Measurements from ENCODE around the gene OSGIN1. TPM values are rescaled to one million over a fixed set of nuclear protein-coding genes. Genes with fewer than 3 reads are reported as not detected.

The OSGIN1 gene
- polyA plus RNA-seq, 2 donors: 6.0 to 8.3 TPM

DNA sequence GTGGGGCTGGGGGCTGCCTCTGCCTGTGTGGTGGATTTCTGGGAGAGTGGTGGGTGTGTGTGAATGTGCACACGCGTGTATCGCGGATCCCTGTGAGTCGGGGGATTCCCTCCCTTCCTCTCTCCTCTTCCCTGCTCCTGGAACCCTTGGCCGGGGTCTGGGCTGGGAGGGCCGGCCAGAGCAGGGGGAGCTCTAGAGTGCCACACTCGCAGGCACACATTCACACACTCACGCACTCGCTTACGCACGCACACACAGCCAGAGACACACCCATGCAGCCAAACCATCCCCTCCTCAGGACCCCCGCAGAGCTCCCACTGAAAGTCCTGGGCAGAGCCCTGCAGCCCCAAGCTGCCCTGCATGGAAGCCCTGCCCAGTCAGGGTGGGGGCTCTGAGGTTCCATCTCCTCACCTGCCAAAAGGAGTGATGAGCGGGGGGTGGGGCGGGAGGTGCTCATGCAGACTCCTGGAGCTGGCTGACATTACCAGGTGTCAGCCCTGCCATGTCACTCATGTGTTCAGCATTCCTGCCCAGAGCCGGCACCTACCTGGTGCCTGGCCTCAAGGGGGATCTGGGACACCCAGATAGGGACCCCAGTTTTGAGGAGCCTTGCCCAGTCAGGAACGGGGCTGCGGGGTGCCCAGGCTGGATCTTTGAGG lies 16.9 kb downstream of the OSGIN1 start:
- H3K36me3 ChIP-seq (ENCODE audit: control insufficient read depth in 2 of 2, insufficient read depth in 2 of 2, low read length in 1 of 2): peaks cover 0 to 7% of the 10 kb centered on the region in 2 donors
- no peaks in the 10 kb centered on the region for H3K4me1 ChIP-seq (ENCODE audit: control insufficient read depth in 2 of 2, insufficient read depth in 2 of 2, low read length in 1 of 2)
- WGBS, 2 donors: 53 to 64% methylated on average over 16 to 18 of the region's 18 CpGs
- H3K9me3 ChIP-seq (ENCODE audit: control insufficient read depth in 2 of 2, insufficient read depth in 1 of 2, low read depth in 1 of 2, low read length in 1 of 2): no peaks in the 10 kb centered on the region
- H3K27ac ChIP-seq (ENCODE audit: low read depth in 2 of 2, low read length in 1 of 2): no peak overlapping the region
- no peaks in the 10 kb centered on the region for H3K27me3 ChIP-seq (ENCODE audit: control insufficient read depth in 1 of 2, insufficient read depth in 2 of 2, low read length in 2 of 2)
- H3K4me3 ChIP-seq (ENCODE audit: low read depth in 1 of 2, low read length in 2 of 2): no peak overlapping the region

DNA sequence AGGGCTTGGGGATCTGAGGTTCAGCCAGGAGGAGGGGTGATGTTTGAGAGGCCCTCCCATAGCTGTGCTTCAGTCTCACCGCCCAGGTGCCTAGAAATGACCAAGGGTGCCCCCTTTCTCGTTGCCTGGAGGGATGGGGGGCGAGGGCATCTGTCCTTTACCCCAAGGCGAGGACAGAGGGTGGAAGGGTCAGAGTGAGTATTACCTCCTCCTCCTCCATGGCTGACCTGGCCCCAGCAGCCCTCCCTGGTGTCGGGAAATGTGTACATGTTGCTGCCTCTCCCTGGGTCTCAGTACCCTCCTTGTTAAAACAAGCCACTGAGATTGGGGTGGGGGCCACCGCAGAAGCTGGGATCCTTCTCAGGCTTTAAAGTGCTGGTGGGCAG lies 17.4 kb downstream of the OSGIN1 start:
- Histone ChIP-seq H3K4me3 (ENCODE audit: low read depth in 1 of 2, low read length in 2 of 2) (no peak overlapping the region), H3K9me3 (ENCODE audit: control insufficient read depth in 2 of 2, insufficient read depth in 1 of 2, low read depth in 1 of 2, low read length in 1 of 2) (no peaks in the 10 kb centered on the region), H3K36me3 (ENCODE audit: control insufficient read depth in 2 of 2, insufficient read depth in 2 of 2, low read length in 1 of 2) (peaks cover 0 to 3% of the 10 kb centered on the region in 2 donors), H3K27ac (ENCODE audit: low read depth in 2 of 2, low read length in 1 of 2) (no peak overlapping the region), H3K27me3 (ENCODE audit: control insufficient read depth in 1 of 2, insufficient read depth in 2 of 2, low read length in 2 of 2) (no peaks in the 10 kb centered on the region), H3K4me1 (ENCODE audit: control insufficient read depth in 2 of 2, insufficient read depth in 2 of 2, low read length in 1 of 2) (no peaks in the 10 kb centered on the region)
- 78 to 80% methylated on average over 6 of the region's 6 CpGs for WGBS, 2 donors

DNA sequence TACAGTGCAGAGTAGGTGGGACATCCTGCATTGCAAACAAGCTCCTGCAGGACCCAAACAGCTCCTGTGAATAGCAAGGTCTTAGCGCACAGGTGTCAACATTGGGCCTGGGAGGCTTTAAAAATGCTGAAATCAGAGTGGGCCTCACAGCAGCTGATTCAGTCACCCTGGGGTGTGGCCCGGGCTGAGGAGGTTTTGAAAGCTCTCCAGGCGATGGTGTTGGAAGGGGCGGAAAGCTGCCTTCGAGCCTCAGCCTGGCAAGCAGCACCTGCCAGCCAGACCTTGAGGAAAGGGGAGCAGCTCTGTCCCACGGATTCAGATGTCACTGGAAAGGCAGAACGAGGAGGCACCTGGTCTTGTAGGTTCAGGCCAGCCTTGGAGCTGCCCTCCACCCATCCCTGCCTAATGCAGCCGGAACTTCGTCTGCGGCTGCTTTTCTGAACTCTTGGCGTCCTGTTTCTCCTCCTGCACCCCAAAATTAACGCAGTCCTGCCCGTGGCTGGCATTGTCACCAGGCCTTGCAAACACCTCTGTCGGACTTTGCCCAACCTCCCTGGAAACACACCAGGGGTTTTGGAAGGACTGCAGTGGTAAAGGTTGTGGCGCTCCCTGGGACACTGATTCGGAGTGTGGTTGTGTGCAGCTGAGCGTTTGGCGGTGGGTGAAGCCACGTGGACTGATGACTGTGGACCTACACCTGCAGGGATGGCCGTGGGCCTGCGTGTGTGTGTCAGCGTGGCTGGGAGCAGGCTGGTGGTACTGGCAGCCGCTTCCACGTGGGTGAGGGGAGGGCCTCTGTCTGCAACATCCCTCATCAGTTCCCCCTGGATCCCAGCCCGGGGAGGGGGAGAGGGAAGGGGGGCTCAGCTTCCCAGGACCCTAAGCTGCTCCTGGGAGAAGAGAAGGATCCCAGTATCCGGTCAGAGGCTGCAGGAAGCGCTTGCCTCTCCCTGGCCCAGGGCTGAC lies 18.4 kb downstream of the OSGIN1 start:
- Histone ChIP-seq H3K27ac (ENCODE audit: low read depth in 2 of 2, low read length in 1 of 2) (no peak overlapping the region), H3K4me1 (ENCODE audit: control insufficient read depth in 2 of 2, insufficient read depth in 2 of 2, low read length in 1 of 2) (no peaks in the 10 kb centered on the region), H3K36me3 (ENCODE audit: control insufficient read depth in 2 of 2, insufficient read depth in 2 of 2, low read length in 1 of 2) (no peaks in the 10 kb centered on the region), H3K9me3 (ENCODE audit: control insufficient read depth in 2 of 2, insufficient read depth in 1 of 2, low read depth in 1 of 2, low read length in 1 of 2) (no peaks in the 10 kb centered on the region), H3K4me3 (ENCODE audit: low read depth in 1 of 2, low read length in 2 of 2) (no peak overlapping the region), H3K27me3 (ENCODE audit: control insufficient read depth in 1 of 2, insufficient read depth in 2 of 2, low read length in 2 of 2) (no peaks in the 10 kb centered on the region)
- 67 to 68% methylated on average over 27 of the region's 27 CpGs for WGBS, 2 donors

DNA sequence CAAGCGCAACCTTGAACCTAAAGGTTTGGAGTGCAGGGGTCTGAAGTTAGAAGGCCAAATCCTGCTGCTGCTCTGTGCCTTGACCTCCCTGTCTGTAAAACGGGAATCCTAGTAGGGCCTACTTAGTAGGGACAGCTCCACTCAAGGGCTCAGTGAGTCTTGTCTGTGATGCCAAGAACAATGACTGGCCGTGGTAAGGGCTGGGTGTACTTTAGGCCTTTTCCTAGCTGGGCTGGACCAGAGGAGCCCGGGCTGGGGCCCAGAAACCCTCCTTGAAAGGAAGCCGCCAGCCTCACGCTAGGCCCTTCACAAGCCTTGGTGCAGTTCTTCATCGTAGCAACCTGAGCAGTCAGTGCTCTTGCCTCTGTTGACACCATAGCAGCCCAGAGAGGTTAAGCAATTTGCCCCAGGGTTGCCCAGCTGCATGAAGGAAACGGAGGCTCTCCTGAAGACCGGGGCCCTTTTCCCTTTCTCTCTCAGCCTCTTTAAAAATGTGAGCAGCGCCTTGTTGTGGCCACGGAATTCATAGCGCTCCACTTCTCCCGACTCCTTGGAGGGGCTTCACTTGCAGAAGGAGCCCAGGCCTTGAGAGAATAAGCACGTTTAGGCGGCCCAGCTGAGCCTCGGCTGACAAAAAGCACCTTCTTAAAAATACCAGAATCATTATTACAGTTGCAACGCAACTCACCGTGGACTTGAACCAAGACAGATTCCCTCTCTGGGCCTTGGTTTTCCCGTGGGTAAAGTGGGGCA lies 19.4 kb downstream of the OSGIN1 start:
- no peaks in the 10 kb centered on the region for H3K27me3 ChIP-seq (ENCODE audit: control insufficient read depth in 1 of 2, insufficient read depth in 2 of 2, low read length in 2 of 2)
- no peaks in the 10 kb centered on the region for H3K9me3 ChIP-seq (ENCODE audit: control insufficient read depth in 2 of 2, insufficient read depth in 1 of 2, low read depth in 1 of 2, low read length in 1 of 2)
- no peaks in the 10 kb centered on the region for H3K4me1 ChIP-seq (ENCODE audit: control insufficient read depth in 2 of 2, insufficient read depth in 2 of 2, low read length in 1 of 2)
- H3K36me3 ChIP-seq (ENCODE audit: control insufficient read depth in 2 of 2, insufficient read depth in 2 of 2, low read length in 1 of 2): no peaks in the 10 kb centered on the region
- WGBS, 2 donors: 82 to 83% methylated on average over 19 of the region's 19 CpGs
- H3K4me3 ChIP-seq (ENCODE audit: low read depth in 1 of 2, low read length in 2 of 2): no peak overlapping the region
- no peak overlapping the region for H3K27ac ChIP-seq (ENCODE audit: low read depth in 2 of 2, low read length in 1 of 2)

DNA sequence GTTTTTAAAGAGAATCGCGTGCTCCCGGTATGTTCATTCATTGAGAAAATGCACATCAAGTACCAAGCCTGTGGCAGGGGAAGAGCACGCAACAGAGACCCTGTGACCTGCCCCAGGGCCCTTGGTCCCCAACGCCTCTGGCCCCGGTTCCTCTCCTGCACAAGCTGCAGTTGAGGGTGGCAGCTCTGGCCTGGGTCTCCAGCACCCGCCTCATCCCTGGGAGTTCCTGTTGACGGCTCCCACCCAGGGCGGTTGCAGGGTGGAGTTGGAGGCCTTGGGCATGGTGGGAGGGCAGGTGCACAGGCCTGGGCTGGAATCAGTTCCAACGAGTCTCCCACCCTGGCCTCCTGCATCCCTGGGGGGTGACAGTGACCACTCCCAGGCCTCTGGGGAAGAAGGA lies 20.0 kb downstream of the OSGIN1 start:
- H3K36me3 ChIP-seq (ENCODE audit: control insufficient read depth in 2 of 2, insufficient read depth in 2 of 2, low read length in 1 of 2): no peaks in the 10 kb centered on the region
- H3K4me3 ChIP-seq (ENCODE audit: low read depth in 1 of 2, low read length in 2 of 2): no peak overlapping the region
- WGBS, 2 donors: 76 to 82% methylated on average over 10 of the region's 10 CpGs
- no peaks in the 10 kb centered on the region for H3K27me3 ChIP-seq (ENCODE audit: control insufficient read depth in 1 of 2, insufficient read depth in 2 of 2, low read length in 2 of 2)
- H3K9me3 ChIP-seq (ENCODE audit: control insufficient read depth in 2 of 2, insufficient read depth in 1 of 2, low read depth in 1 of 2, low read length in 1 of 2): peaks cover 0 to 1% of the 10 kb centered on the region in 2 donors
- no peak overlapping the region for H3K27ac ChIP-seq (ENCODE audit: low read depth in 2 of 2, low read length in 1 of 2)
- no peaks in the 10 kb centered on the region for H3K4me1 ChIP-seq (ENCODE audit: control insufficient read depth in 2 of 2, insufficient read depth in 2 of 2, low read length in 1 of 2)

DNA sequence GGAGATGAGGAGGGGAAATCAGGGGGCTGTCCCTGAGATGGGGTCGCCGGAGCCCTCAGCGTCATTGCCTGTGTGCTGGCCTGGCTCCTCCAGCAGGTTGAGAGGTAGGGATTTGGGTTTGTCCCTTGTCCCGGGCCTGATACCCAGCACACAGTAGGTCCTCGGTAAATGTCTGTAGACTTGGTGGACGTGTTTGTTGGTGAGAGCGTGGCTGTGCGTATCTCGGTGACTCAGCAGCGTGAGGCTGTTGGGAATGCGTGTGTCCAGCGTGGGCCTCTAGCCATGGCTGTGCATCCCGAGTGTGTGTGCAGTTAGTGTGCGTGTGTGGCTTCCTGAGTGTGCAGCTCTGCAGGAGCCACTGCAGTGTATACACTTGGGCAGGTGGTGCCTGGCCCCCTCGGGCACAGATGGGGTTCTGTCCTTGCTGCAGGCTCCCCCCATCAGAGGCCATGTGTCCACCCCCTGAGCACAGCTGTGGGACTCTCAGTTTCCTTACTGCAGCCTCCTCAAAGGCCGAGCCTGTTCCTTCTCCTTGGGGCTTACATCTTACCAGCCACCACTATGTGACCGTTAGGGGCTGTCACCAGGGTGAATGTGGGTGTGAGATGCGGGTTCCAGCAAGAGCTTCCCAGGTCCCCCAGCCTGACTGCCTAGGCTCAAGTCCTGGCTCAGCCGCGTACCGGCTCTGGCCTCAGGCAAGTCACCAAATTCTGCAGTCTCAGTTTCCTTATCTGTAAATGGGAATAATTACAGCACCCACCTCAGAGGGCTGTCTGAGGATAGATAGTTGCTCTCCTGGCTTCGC lies 20.7 kb downstream of the OSGIN1 start:
- no peaks in the 10 kb centered on the region for H3K4me1 ChIP-seq (ENCODE audit: control insufficient read depth in 2 of 2, insufficient read depth in 2 of 2, low read length in 1 of 2)
- H3K36me3 ChIP-seq (ENCODE audit: control insufficient read depth in 2 of 2, insufficient read depth in 2 of 2, low read length in 1 of 2): no peaks in the 10 kb centered on the region
- peaks cover 0 to 7% of the 10 kb centered on the region in 2 donors for H3K9me3 ChIP-seq (ENCODE audit: control insufficient read depth in 2 of 2, insufficient read depth in 1 of 2, low read depth in 1 of 2, low read length in 1 of 2)
- 80 to 86% methylated on average over 22 of the region's 22 CpGs for WGBS, 2 donors
- H3K27me3 ChIP-seq (ENCODE audit: control insufficient read depth in 1 of 2, insufficient read depth in 2 of 2, low read length in 2 of 2): no peaks in the 10 kb centered on the region
- no peak overlapping the region for H3K27ac ChIP-seq (ENCODE audit: low read depth in 2 of 2, low read length in 1 of 2)
- H3K4me3 ChIP-seq (ENCODE audit: low read depth in 1 of 2, low read length in 2 of 2): no peak overlapping the region

DNA sequence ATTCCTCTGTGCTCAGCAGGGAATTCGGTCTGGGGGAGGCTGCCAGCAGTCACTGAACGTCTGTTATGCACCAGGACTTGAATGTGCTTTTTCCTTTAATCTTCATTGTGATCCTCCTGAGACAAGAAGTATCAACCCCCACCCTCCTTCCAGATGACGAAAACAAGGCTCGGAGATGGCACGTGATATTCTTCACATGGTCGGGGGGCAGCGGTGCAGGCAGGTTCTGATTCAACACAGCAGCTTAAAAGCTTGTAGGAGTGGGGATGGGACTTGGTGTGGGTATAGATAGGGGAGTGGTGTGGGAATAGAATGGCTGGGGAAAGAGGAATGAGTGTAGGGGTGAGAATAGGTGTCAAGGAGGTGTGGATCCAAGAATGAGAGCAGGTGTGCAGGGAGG lies 21.4 kb downstream of the OSGIN1 start:
- Histone ChIP-seq H3K36me3 (ENCODE audit: control insufficient read depth in 2 of 2, insufficient read depth in 2 of 2, low read length in 1 of 2) (no peaks in the 10 kb centered on the region), H3K4me3 (ENCODE audit: low read depth in 1 of 2, low read length in 2 of 2) (no peak overlapping the region), H3K27ac (ENCODE audit: low read depth in 2 of 2, low read length in 1 of 2) (no peak overlapping the region), H3K9me3 (ENCODE audit: control insufficient read depth in 2 of 2, insufficient read depth in 1 of 2, low read depth in 1 of 2, low read length in 1 of 2) (peaks cover 0 to 7% of the 10 kb centered on the region in 2 donors), H3K27me3 (ENCODE audit: control insufficient read depth in 1 of 2, insufficient read depth in 2 of 2, low read length in 2 of 2) (no peaks in the 10 kb centered on the region), H3K4me1 (ENCODE audit: control insufficient read depth in 2 of 2, insufficient read depth in 2 of 2, low read length in 1 of 2) (no peaks in the 10 kb centered on the region)
- 53 to 56% methylated on average over 7 of the region's 7 CpGs for WGBS, 2 donors

DNA sequence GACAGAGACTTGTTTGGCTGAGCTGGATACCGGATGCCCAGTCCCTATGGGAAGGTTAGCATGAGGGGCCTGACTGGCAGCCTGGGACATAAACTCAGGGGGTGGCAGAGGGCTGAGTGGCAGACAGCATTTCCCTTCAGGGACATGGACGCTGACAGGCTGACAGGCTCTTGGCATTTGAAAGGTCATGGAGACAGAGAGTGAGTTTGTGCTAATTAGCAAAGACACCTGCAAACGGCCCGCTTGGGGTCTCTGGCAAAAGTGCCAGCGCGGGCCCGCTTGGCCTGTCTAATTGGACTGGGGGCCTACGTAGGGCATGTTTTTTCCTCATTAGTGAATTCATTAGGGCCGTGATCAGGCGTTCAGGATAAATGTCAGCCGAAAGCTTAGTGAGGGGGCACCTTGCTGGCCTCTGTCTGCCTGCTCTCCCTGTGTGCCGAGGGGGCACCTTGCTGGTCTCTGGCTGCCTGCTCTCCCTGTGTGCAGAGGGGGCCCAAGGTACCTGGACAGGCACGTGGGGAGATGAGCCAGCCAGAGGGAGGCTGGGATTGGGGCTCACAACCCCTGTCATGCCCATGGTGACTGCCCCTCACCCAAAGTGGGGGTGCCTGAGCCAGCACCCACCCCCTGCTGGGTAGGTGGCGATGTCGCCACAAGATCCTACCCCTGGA lies 22.7 kb downstream of the OSGIN1 start:
- Histone ChIP-seq H3K36me3 (ENCODE audit: control insufficient read depth in 2 of 2, insufficient read depth in 2 of 2, low read length in 1 of 2) (no peaks in the 10 kb centered on the region), H3K4me1 (ENCODE audit: control insufficient read depth in 2 of 2, insufficient read depth in 2 of 2, low read length in 1 of 2) (no peaks in the 10 kb centered on the region), H3K27ac (ENCODE audit: low read depth in 2 of 2, low read length in 1 of 2) (no peak overlapping the region), H3K4me3 (ENCODE audit: low read depth in 1 of 2, low read length in 2 of 2) (no peak overlapping the region), H3K27me3 (ENCODE audit: control insufficient read depth in 1 of 2, insufficient read depth in 2 of 2, low read length in 2 of 2) (no peaks in the 10 kb centered on the region), H3K9me3 (ENCODE audit: control insufficient read depth in 2 of 2, insufficient read depth in 1 of 2, low read depth in 1 of 2, low read length in 1 of 2) (peaks cover 0 to 7% of the 10 kb centered on the region in 2 donors)
- WGBS, 2 donors: 75 to 79% methylated on average over 15 of the region's 15 CpGs
